Stimulated activated CD4-positive, alpha-beta T cell treated with anti-CD3 and anti-CD28 coated beads, Interleukin-2, amount 100 ng/mL, for 48 hours (primary cell): ENCODE measurements around the gene ANTXRL.
"Not testable (repeated sequence)": the region's sequence is repeated elsewhere in the genome, so short reads cannot be mapped to it uniquely, and the experiment has no call there.

ENCODE experiments used
- DNase-seq, 2 donors: peaks; one replicate each; pipeline ENCODE4 v3.0.0-alpha.2; 2020

The ANTXRL gene

DNA sequence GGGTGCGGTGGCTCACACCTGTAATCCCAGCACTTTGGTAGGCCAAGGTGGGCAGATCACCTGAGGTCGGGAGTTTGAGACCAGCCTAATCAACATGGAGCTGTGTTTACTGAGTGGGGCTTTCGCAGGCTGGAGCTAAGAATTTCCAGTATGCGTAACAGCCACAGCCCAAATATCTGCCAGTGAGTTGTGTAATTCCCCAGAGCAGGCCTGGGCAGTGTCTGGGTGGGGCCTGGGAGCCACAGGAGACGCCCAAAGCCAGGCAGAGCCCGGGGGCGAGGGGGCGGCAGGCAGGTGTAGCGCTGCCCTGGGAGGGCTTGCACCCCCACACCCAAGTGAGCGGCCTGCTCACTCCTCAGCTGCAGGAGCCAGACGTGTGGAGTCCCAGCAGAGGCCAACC lies 88.6 kb downstream of the ANTXRL start, which contains the start of gene ANXA8L1:
Gene ANXA8L1, plus strand, starts transcription at position 371 of the 400 bp plus-strand sequence. CDS start 76 bp downstream, outside the sequence.
- DNase-seq = not testable (repeated sequence)

DNA sequence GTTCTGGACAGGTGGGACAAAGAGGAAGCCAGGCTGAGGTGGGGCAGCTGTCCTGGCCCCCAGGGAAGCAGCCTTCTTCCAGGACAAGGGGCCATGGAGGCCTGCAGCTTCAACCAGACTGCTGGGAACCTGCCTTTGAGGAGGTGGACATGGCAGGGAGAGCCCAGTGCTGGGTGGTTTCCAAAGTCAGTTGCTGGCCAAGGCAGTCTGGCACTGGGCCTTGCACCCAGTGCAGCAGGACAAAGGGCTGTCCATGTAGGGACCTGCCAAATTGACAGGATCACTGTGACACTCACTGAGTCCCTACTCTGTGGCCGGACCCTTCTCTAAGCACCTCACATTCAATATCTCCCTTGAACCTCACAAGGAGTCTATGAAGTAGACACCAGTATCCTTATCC lies 90.2 kb downstream of the ANTXRL start:
- DNase-seq = not testable (repeated sequence)

DNA sequence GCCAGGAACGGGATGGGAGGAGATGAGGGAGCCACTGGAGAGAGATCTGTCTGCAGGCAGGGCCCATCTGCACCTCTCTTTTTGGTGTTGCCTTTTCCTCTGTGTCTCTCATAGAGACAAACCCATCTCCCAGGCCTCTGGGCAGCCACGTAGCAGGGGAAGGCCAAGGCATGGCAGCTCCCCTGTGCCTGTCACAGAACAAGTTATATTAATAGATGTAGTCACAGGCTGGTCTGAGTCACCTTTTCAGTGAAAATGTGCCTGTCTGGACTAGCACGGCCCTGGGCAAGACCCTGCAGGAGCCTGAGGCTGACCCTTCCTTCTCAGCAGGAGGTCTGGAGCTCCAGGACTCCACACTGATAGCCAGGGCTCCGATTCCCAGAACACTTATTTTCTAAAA lies 90.9 kb downstream of the ANTXRL start:
- not testable (repeated sequence) for DNase-seq

DNA sequence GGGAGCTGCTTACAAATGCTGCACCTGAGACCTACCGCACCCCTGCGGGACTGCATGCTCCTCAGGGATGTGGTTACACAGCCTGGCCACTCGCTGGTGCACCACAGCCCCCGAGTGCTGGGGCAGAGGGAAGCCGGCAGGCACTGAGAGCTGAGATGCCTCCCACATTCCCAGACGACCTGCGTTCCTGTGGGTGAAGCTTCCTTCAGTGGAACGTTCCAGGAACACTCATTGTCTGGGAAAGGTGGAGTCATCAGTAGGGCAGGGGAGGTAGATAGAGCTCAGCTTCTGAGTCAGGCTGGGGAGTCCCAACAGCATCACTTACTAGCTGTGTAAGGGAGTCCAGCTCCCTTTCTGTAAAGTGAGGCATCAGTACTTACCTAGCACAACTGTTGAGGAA lies 91.3 kb downstream of the ANTXRL start:
- not testable (repeated sequence) for DNase-seq

DNA sequence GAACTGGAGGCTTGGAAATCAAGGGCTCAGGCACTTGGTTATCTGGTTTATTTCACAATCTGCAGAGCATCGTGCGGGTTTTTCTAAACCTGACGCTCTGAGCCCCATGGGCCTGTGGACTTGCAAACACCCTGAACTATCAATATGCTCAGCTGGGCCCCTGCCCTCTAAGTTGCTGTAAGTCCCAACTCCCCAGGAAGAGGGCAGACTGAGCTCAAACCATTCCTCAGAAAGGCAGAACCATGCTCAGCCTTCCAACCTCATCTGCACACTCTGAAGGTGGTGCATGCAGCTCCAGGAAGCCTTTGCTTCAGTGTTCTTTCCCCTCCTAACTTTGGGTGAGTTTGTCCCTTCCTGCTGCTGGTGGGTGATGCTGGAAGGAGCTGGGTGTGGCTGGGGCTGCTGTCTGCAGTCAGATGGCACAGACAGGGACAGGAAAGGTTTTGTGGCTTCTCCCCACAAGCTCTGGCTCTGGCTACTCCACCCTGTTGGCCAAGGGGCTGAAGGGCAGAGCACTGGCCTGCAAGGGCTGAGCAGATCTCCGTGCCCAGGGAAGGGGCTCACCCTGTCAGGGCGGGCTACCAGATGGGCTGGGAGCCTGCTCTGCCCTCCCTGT lies 92.5 kb downstream of the ANTXRL start:
- DNase-seq = not testable (repeated sequence)
